NCI-H510A (cell line): ENCODE measurements around the gene SLC9A5.

ENCODE experiments used
- DNase-seq: peaks from one replicate; lab custom pipeline; 2025; lab: John Stamatoyannopoulos, UW

Gene SLC9A5

GRCh38 chr16:67213197-67214019 lies 35.4 kb upstream of the SLC9A5 start:
- no peak for DNase-seq

DNA sequence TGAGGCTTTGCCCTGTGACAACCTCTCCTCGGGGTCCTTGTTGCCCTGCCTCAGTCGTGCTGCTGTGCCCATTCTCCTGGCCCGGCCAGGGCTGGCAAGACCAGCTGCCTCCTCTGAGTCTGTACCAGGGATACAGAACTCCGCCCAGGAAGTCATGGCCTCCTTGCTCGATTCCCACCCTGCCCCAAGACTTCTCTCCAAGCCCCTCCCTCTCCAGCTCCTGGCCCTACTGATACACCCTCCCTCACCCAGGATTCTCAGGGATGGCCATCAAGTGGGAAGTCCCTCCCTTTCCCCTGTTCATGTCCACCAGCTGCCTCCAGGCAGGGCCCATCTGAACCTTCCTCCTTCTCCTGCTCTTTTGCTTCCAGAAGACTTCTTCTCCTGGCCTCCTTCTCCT lies 33.1 kb upstream of the SLC9A5 start:
- no peak for DNase-seq

GRCh38 chr16:67216612-67217490 lies 31.9 kb upstream of the SLC9A5 start:
- no peak for DNase-seq

DNA sequence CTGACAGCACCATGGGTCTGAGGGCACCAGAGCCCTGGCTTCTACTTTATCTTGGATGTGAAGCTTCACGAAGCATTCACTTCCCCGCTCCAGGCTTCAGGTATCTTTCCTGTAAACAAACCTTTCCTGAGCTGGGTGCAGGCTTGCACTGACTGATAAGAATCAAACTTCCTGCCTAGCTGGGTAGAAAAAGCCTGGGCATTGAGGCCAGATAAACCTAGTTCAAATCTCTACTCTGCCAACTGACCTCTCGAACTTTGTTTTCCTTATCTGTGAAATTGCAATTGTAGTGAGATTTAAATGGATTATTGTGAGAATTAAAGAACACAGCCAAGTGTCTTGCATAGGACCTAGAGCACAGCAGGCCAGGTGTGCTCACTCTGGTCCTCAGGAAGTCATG lies 24.8 kb upstream of the SLC9A5 start:
- no peak for DNase-seq

DNA sequence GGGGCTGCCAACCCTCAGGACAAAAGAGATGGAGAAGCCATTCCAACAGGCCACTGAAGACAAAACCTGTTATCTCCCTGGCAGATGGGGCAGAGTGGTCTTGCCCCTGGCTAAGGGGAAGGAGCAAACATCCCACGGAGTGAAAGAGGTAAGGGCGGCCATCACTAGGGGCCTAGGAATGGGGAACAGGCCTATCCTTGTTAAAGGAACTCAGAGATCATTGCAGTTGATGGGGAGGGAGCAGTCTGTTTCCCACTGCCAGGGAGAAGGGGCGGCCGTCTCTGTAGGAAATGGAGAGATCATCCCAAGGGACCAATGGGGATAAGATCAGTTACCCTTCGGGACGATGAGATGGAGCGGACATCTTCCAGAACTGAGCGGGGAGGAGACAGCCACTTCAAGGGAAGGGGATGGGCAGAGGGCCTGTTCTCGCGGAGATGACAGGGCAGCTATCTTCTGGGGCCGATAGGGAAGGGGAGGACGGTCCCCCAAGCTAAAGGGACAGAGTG lies 22.4 kb upstream of the SLC9A5 start:
- DNase-seq = no peak

GRCh38 chr16:67226804-67227566 lies 21.8 kb upstream of the SLC9A5 start, which contains the start of gene TMEM208:
Gene TMEM208, plus strand, starts transcription at chr16:67227130. Its CDS starts 89 bp downstream, at chr16:67227219.
- peak; percentile 94 for DNase-seq

- no peak for DNase-seq
Observed at GRCh38 chr16:67227567-67227921, 21.2 kb upstream of the SLC9A5 start.

- no peak for DNase-seq
Observed at GRCh38 chr16:67228034-67228785, 20.6 kb upstream of the SLC9A5 start.

- no peak for DNase-seq
Observed at GRCh38 chr16:67228905-67229304, 19.9 kb upstream of the SLC9A5 start.

DNA sequence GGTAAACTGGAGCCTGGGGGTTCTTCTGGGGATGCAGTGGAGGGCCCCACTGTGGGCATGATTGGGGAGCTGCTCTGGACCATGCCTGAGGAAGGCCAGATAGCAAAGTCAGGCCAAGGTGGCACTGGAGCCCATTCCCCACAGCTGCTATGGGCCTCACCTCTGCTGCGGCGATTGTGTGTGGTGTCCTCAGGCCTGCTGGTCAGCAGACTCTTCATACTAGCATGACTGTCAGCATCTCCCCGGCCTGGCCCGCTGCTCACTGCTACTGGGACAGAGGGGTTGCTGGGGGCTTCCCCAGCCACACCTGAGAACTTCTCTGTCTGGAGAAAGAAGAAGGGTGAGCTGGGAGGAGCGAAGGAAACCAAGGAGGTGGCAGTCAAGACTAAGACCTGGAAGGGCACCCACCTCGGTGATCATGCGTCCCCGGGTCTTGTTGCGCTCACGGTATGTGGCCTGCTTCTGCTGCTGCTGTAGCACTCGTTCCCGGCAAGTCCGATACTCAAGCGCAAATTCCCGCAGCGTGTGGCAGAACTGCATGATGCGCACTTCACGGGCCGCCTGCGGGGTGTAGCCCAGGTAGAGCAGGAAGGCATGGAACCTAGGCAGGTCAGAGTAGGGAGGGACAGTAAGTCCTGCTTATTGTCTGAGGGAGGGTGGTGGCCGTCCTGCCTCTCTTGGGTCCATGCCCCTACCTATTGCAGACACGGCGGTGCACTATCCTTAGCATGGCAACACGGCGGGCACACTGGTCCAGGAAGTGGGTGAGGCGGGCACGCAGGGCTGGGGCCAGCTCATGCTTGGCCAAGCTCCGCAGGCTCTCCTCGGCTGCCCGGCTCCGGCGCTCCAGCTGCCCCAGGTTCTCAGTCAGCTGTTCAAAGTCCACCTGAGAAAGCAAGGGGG lies 18.6 kb upstream of the SLC9A5 start:
- no peak for DNase-seq

- DNase-seq = no peak
Observed at GRCh38 chr16:67230809-67231660, 17.7 kb upstream of the SLC9A5 start.

GRCh38 chr16:67233596-67233995 lies 15.2 kb upstream of the SLC9A5 start:
- no peak for DNase-seq

DNA sequence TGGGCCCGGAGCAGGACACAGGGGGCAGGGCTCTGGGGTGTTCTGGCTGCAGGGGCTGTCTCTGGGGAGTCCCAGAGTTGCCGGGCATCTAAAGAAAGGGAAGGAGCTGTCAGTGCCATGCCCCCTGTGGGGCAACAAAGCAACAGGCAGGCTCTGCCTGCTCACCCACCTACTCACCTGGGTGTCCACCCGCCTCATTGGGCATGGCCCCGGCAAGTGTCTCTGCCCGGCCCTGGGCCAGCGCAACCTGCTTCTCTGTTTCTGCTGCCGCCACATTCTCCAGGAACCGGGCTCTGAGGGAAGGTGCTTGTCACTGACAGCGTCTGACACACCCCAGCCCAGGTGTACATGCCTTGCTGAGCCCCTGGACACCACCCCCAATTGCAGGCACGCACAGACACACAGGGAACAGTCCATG lies 14.6 kb upstream of the SLC9A5 start:
- no peak for DNase-seq

- DNase-seq = no peak
Observed at GRCh38 chr16:67235816-67236562, 12.8 kb upstream of the SLC9A5 start.

- DNase-seq = no peak
Observed at GRCh38 chr16:67236563-67237395, 12.0 kb upstream of the SLC9A5 start.

GRCh38 chr16:67237396-67238277 lies 11.1 kb upstream of the SLC9A5 start:
- DNase-seq = no peak

DNA sequence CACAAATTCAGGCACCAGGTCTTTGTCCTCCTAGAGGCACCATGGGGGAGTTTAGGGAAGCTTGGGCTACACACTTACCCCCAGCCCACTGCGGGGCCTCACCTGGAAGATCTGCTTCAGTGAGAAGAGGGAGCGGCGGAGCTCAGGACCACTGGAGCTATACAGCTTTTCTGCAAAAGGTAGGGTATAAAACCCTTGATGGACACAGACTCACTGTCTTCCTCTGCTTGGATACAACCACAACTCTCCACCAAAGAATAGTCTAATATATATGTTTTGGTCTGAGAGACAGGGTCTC lies 10.6 kb upstream of the SLC9A5 start:
- DNase-seq = no peak
